Femur (tissue), 1 donor: Measurements from ENCODE around the gene CD37.
"Not testable (repeated sequence)": the region's sequence is repeated elsewhere in the genome, so short reads cannot be mapped to it uniquely, and the experiment has no call there.

ENCODE experiments used
- DNase-seq: peaks from one replicate; pipeline ENCODE4 v3.0.0-alpha.2; 2017

Gene CD37

GRCh38 chr19:49348305-49349189, 13.3 kb downstream of the CD37 start:
- DNase-seq: no peak

- no peak for DNase-seq
These were observed 14.4 kb downstream of the CD37 start for GRCh38 chr19:49349567-49349966.

- peak; percentile 67 for DNase-seq
These were observed 20.7 kb downstream of the CD37 start for GRCh38 chr19:49355909-49356353.

GRCh38 chr19:49356382-49356781, 21.2 kb downstream of the CD37 start:
- DNase-seq: no peak

- no peak for DNase-seq
These were observed 22.0 kb downstream of the CD37 start for GRCh38 chr19:49357186-49357585.

GRCh38 chr19:49359851-49360820, 24.9 kb downstream of the CD37 start:
- DNase-seq: no peak

- peak; percentile 94 for DNase-seq
These were observed 26.3 kb downstream of the CD37 start for GRCh38 chr19:49361438-49362047.

- peak; percentile 91 for DNase-seq
These were observed 27.1 kb downstream of the CD37 start, which contains the start of gene TEAD2 for GRCh38 chr19:49362048-49362928. TEAD2 (minus strand) TSS chr19:49362416; CDS start chr19:49360075, 2,341 bp downstream.

- peak; percentile 71 for DNase-seq
These were observed 27.7 kb downstream of the CD37 start for GRCh38 chr19:49362929-49363267.

- peak; percentile 98 for DNase-seq
These were observed 28.3 kb downstream of the CD37 start, which contains the start of gene DKKL1 for GRCh38 chr19:49363268-49364082. DKKL1 (plus strand) TSS chr19:49363877; CDS start chr19:49363999, 122 bp downstream.

- peak; percentile 30 for DNase-seq
These were observed 29.0 kb downstream of the CD37 start for GRCh38 chr19:49364083-49364737.

- no peak for DNase-seq
These were observed 30.9 kb downstream of the CD37 start for GRCh38 chr19:49366110-49366509.

- DNase-seq: no peak
These were observed 33.6 kb downstream of the CD37 start for GRCh38 chr19:49368711-49369358.

GRCh38 chr19:49371184-49371583, 36.0 kb downstream of the CD37 start:
- no peak for DNase-seq

- not testable (repeated sequence) for DNase-seq
These were observed 38.0 kb downstream of the CD37 start for GRCh38 chr19:49373174-49373573.

GRCh38 chr19:49374665-49375434, 39.6 kb downstream of the CD37 start:
- DNase-seq: no peak

- no peak for DNase-seq
These were observed 43.3 kb downstream of the CD37 start for GRCh38 chr19:49378512-49378911.

- no peak for DNase-seq
These were observed 45.2 kb downstream of the CD37 start for GRCh38 chr19:49380391-49380790.

- no peak for DNase-seq
These were observed 47.4 kb downstream of the CD37 start for GRCh38 chr19:49382639-49383038.
